GM23338 (cell line): Measurements from ENCODE around the gene ZBTB40. TPM values are rescaled to one million over a fixed set of nuclear protein-coding genes. Genes with fewer than 3 reads are reported as not detected.

ENCODE experiments used
- ATAC-seq: fragments of 200-7000 bp; cut with Tn5 transposase; 3 replicates; pipeline ENCODE4 v1.9.1; 2020
- DNase-seq: peaks from one replicate; pipeline ENCODE4 v3.0.0-alpha.2; 2015; ENCODE audit warnings: low spot score
- H2AFZ ChIP-seq: fragments of 200-600 bp; sonication (generic); 2 replicates; pipeline ENCODE4 v1.8.0; 2016; ENCODE audit warnings: antibody characterized with exemption, mild to moderate bottlenecking, moderate library complexity
- H3F3A ChIP-seq: fragments of 200-600 bp; sonication (generic); replicated peaks from 2 replicates; pipeline ENCODE4 v1.8.0; 2017; ENCODE audit warnings: antibody characterized with exemption, mixed run types, low read depth
- H3K27ac ChIP-seq: fragments of 200-600 bp; sonication (generic); 2 replicates; pipeline ENCODE4 v1.6.1; 2016; ENCODE audit warnings: low read depth
- H3K27me3 ChIP-seq: fragments of 200-600 bp; sonication (generic); 2 replicates; pipeline ENCODE4 v1.8.0; 2016; ENCODE audit warnings: mild to moderate bottlenecking, mixed run types, moderate library complexity; ENCODE audit not compliant: insufficient read depth
- H3K36me3 ChIP-seq: fragments of 200-600 bp; sonication (generic); 2 replicates; pipeline ENCODE4 v1.8.0; 2016; ENCODE audit warnings: mild to moderate bottlenecking; ENCODE audit not compliant: insufficient read depth
- H3K4me1 ChIP-seq: fragments of 200-600 bp; sonication (generic); 2 replicates; pipeline ENCODE4 v1.8.0; 2016; ENCODE audit warnings: mild to moderate bottlenecking, moderate library complexity; ENCODE audit not compliant: insufficient read depth
- H3K4me2 ChIP-seq: fragments of 200-600 bp; sonication (generic); 2 replicates; pipeline ENCODE4 v1.7.1; 2017; ENCODE audit warnings: mixed run types
- H3K4me3 ChIP-seq: fragments of 200-600 bp; sonication (generic); 2 replicates; pipeline ENCODE4 v1.6.1; 2016; ENCODE audit warnings: mixed run types
- H3K79me2 ChIP-seq: fragments of 200-600 bp; sonication (generic); replicated peaks from 2 replicates; pipeline ENCODE4 v1.8.0; 2017; ENCODE audit warnings: mild to moderate bottlenecking; ENCODE audit not compliant: insufficient read depth
- H3K9me2 ChIP-seq: fragments of 200-600 bp; sonication (generic); 2 replicates; pipeline ENCODE4 v1.8.0; 2017; ENCODE audit not compliant: insufficient read depth
- H4K20me1 ChIP-seq: fragments of 200-600 bp; sonication (generic); replicated peaks from 2 replicates; pipeline ENCODE4 v1.8.0; 2017; ENCODE audit warnings: mild to moderate bottlenecking; ENCODE audit not compliant: insufficient read depth
- H3K27ac Mint-ChIP-seq: 2 replicates; pipeline ENCODE4 v1.8.0; 2020; ENCODE audit warnings: inconsistent platforms, mild to moderate bottlenecking, moderate library complexity, mixed read lengths
- H3K27me3 Mint-ChIP-seq: 3 replicates; pipeline ENCODE4 v1.8.0; 2022; ENCODE audit warnings: low read depth, mild to moderate bottlenecking, moderate library complexity, mixed read lengths, inconsistent platforms; ENCODE audit not compliant: insufficient read depth, poor library complexity
- H3K36me3 Mint-ChIP-seq: 3 replicates; pipeline ENCODE4 v1.8.0; 2021; ENCODE audit warnings: low read depth, mild to moderate bottlenecking, inconsistent platforms, moderate library complexity, mixed read lengths
- H3K4me1 Mint-ChIP-seq: 3 replicates; pipeline ENCODE4 v1.8.0; 2020; ENCODE audit warnings: mild to moderate bottlenecking, inconsistent platforms, mixed read lengths
- H3K4me3 Mint-ChIP-seq: 3 replicates; pipeline ENCODE4 v1.8.0; 2021; ENCODE audit warnings: moderate library complexity, mild to moderate bottlenecking, inconsistent platforms, mixed read lengths
- H3K9me3 Mint-ChIP-seq: 3 replicates; pipeline ENCODE4 v1.8.0; 2020; ENCODE audit warnings: moderate library complexity, mild to moderate bottlenecking, inconsistent platforms, mixed read lengths
- CREB1 ChIP-seq: fragments of 250-450 bp; sonication (Bioruptor Pico); IDR thresholded peaks from 2 replicates; pipeline ENCODE4 v1.5.0; 2020; ENCODE audit warnings: low read depth, mild to moderate bottlenecking, moderate library complexity
- ETS1 ChIP-seq: IDR thresholded peaks from 2 replicates; pipeline ENCODE4 v1.6.1; 2016; ENCODE audit warnings: antibody characterized with exemption
- POLR2AphosphoS5 ChIP-seq: IDR thresholded peaks from 2 replicates; pipeline ENCODE4 v1.6.1; 2016; ENCODE audit warnings: antibody characterized with exemption, low read depth
- STAT1 ChIP-seq: IDR thresholded peaks from one replicate; pipeline ENCODE4 v1.6.1; 2016; ENCODE audit warnings: antibody characterized with exemption; ENCODE audit not compliant: unreplicated experiment
- ZNF462 ChIP-seq: fragments of 250-450 bp; sonication (Bioruptor Pico); IDR thresholded peaks from 2 replicates; pipeline ENCODE4 v1.5.0; 2020; ENCODE audit warnings: mild to moderate bottlenecking, moderate library complexity
- polyA plus RNA-seq: library from polyadenylated mRNA; unstranded; fragments of >200 nt; fragmentation: Nextera tagmentation; extraction: Ambion mirVana; gene quantifications from 2 replicates; pipeline ENCODE4 v1.2.1, GENCODE V29; 2016
- total RNA-seq: library from RNA; depleted of rRNA; stranded (reverse); fragments of >200 nt; shearing (Covaris generic); gene quantifications from 2 replicates; pipeline ENCODE4 v1.2.3, GENCODE V29; 2014

The ZBTB40 gene
- total and polyA plus RNA-seq, 2 experiments from 2014 or later, result 3.1 to 22.7 TPM

- Mint-ChIP-seq H3K4me1 (no peaks in the 10 kb centered on the region), H3K27me3 (peaks cover 5% of the 10 kb centered on the region), H3K27ac (no peak overlapping the region), H3K9me3 (no peaks in the 10 kb centered on the region), H3K36me3 (peaks cover 11% of the 10 kb centered on the region; the same call in 2 of the 3 replicates), H3K4me3 (no peak overlapping the region)
- Histone ChIP-seq H4K20me1 (no peaks in the 10 kb centered on the region), H3K27ac (no peak overlapping the region), H3K79me2 (no peaks in the 10 kb centered on the region), H3K27me3 (no peaks in the 10 kb centered on the region), H3K9me2 (no peaks in the 10 kb centered on the region), H3F3A (no peaks in the 10 kb centered on the region), H3K4me1 (no peaks in the 10 kb centered on the region), H3K4me2 (no peak overlapping the region), H3K4me3 (no peak overlapping the region), H2AFZ (no peak overlapping the region), H3K36me3 (peaks cover 32% of the 10 kb centered on the region; the same call in 1 of the 2 replicates)
- DNase-seq (no peak), ATAC-seq (no peak)
- TF ChIP-seq STAT1, result no peak
- no peak for TF ChIP-seq ETS1
- no peak for TF ChIP-seq POLR2AphosphoS5
These were observed 70.0 kb downstream of the ZBTB40 start for GRCh38 chr1:22521692-22522091.

GRCh38 chr1:22522221-22522743 is 70.6 kb downstream of the ZBTB40 start:
- Mint-ChIP-seq H3K4me3 (no peak overlapping the region), H3K27ac (no peak overlapping the region), H3K27me3 (peaks cover 5% of the 10 kb centered on the region), H3K36me3 (peaks cover 11% of the 10 kb centered on the region; the same call in 2 of the 3 replicates), H3K9me3 (no peaks in the 10 kb centered on the region), H3K4me1 (no peaks in the 10 kb centered on the region; the same call in 2 of the 3 replicates)
- ATAC-seq, result no peak
- Histone ChIP-seq H3K36me3 (peaks cover 32% of the 10 kb centered on the region; the same call in 1 of the 2 replicates), H3K27ac (no peak overlapping the region), H3K9me2 (no peaks in the 10 kb centered on the region), H3K4me2 (no peak overlapping the region), H4K20me1 (no peaks in the 10 kb centered on the region), H3K27me3 (no peaks in the 10 kb centered on the region), H3K4me3 (no peak overlapping the region), H3K4me1 (no peaks in the 10 kb centered on the region), H3F3A (no peaks in the 10 kb centered on the region), H2AFZ (no peak overlapping the region), H3K79me2 (no peaks in the 10 kb centered on the region)
- TF ChIP-seq CREB1 (CRISPR knock-in tag) (no peak), ETS1 (no peak), ZNF462 (CRISPR knock-in tag) (no peak)
- DNase-seq, result no peak
